GM21528 (cell line): Measurements from ENCODE around the gene TNS2.
"Not testable (repeated sequence)": the region's sequence is repeated elsewhere in the genome, so short reads cannot be mapped to it uniquely, and the experiment has no call there.

ENCODE experiments used
- ATAC-seq: cut with Tn5 transposase; IDR thresholded peaks from one replicate; pipeline ENCODE4 v1.9.1; 2021; ENCODE audit warnings: mild to moderate bottlenecking, moderate library complexity; ENCODE audit not compliant: unreplicated experiment, low FRiP score

TNS2 gene

GRCh38 chr12:53105712-53106439, 56.0 kb downstream of the TNS2 start:
- no peak for ATAC-seq

GRCh38 chr12:53107122-53107521, 57.3 kb downstream of the TNS2 start:
- no peak for ATAC-seq

- ATAC-seq = not testable (repeated sequence)
Measured at GRCh38 chr12:53112431-53112830, 62.6 kb downstream of the TNS2 start.

- no peak for ATAC-seq
Measured at GRCh38 chr12:53113136-53113705, 63.4 kb downstream of the TNS2 start.

- no peak for ATAC-seq
Measured at GRCh38 chr12:53113951-53114350, 64.1 kb downstream of the TNS2 start.
